B cell (primary cell): ENCODE measurements around the gene SLC16A10.
"Not testable (repeated sequence)": the region's sequence is repeated elsewhere in the genome, so short reads cannot be mapped to it uniquely, and the experiment has no call there.

Source experiments
- CTCF ChIP-seq: fragments of 200-600 bp; IDR thresholded peaks from one replicate; pipeline ENCODE4 v1.8.0; 2022; ENCODE audit warnings: antibody characterized with exemption, mild to moderate bottlenecking
- EZH2 ChIP-seq: IDR thresholded peaks from 2 replicates; pipeline ENCODE4 v1.6.1; 2012; ENCODE audit warnings: borderline replicate concordance, low read depth, mild to moderate bottlenecking, moderate library complexity, low read length; ENCODE audit not compliant: insufficient read depth, poor library complexity, severe bottlenecking

GRCh38 chr6:111134236-111134869, 47.0 kb downstream of the SLC16A10 start:
- not testable (repeated sequence) for TF ChIP-seq CTCF, EZH2
